ENCODE measurements around the gene DLG1. TPM values are rescaled to one million over a fixed set of nuclear protein-coding genes. Genes with fewer than 3 reads are reported as not detected.

Gene DLG1
- total and polyA plus RNA-seq, 2 of the 4 experiments (the other 2 are of a cell fraction): 21.2 to 57.7 TPM

- no peak overlapping the region for H3K14ac ChIP-seq (replicated peaks; ENCODE audit: low read depth, low read length)
- no peak overlapping the region for H4K5ac ChIP-seq (ENCODE audit: low read depth, low read length)
- H2AK5ac ChIP-seq (ENCODE audit: low read depth, low read length): no peak overlapping the region
- no peak overlapping the region for H3K23ac ChIP-seq (ENCODE audit: low read depth, low read length)
- no peaks in the 10 kb centered on the region for H3K36me3 ChIP-seq (ENCODE audit: control insufficient read depth, insufficient read depth, low read length)
- peaks cover under 1% of the 10 kb centered on the region; the same call in 1 of the 2 replicates for H3K4me1 ChIP-seq (ENCODE audit: control insufficient read depth, insufficient read depth, low read length)
- no peak overlapping the region for H3K4ac ChIP-seq (ENCODE audit: low read depth, low read length)
- no peaks in the 10 kb centered on the region for H4K20me1 ChIP-seq (ENCODE audit: insufficient read depth, low read length)
- no peak overlapping the region for H3K56ac ChIP-seq (ENCODE audit: extremely low read depth, insufficient read depth, low read length)
- no peaks in the 10 kb centered on the region for H3K9me1 ChIP-seq (ENCODE audit: insufficient read depth, low read length)
- H3K4me3 ChIP-seq (ENCODE audit: insufficient read depth, low read depth, low read length): no peak overlapping the region
- POLR2A ChIA-PET (ENCODE audit: unreplicated experiment): no interaction called here
- no peak overlapping the region for H3K18ac ChIP-seq (ENCODE audit: low read depth, low read length)
- H3K9ac ChIP-seq (ENCODE audit: low read depth, low read length): no peak overlapping the region
- no peak overlapping the region for H3K27ac ChIP-seq (ENCODE audit: insufficient read depth, low read length)
- in situ Hi-C loops (cut with MboI; ENCODE audit: low sequenced_read_pairs): no loop called here
- no peak overlapping the region for H3K4me2 ChIP-seq (ENCODE audit: low read depth, low read length)
- H2AK9ac ChIP-seq (replicated peaks; ENCODE audit: low read depth, low read length, poor library complexity): no peak overlapping the region
- H2BK15ac ChIP-seq (ENCODE audit: low read depth, low read length): no peak overlapping the region
- H3K9me3 ChIP-seq (ENCODE audit: control insufficient read depth, insufficient read depth, low read length): no peaks in the 10 kb centered on the region
- TF ChIP-seq MAZ (IDR thresholded peaks at IDR 0.05; ENCODE audit: borderline replicate concordance, low read depth, low read length): no peak
- no peak for TF ChIP-seq NFE2L2 (IDR thresholded peaks at IDR 0.05; ENCODE audit: low read depth, low read length)
- TF ChIP-seq RCOR1 (IDR thresholded peaks at IDR 0.05; ENCODE audit: insufficient replicate concordance, low read length): no peak
- no peak for TF ChIP-seq CHD1 (IDR thresholded peaks at IDR 0.05; ENCODE audit: low read depth, low read length)
- no peak overlapping the region for H4K91ac ChIP-seq (ENCODE audit: insufficient read depth, low read depth, low read length)
- no peak overlapping the region for H2BK20ac ChIP-seq (ENCODE audit: low read depth, low read length)
- H2BK5ac ChIP-seq (ENCODE audit: low read depth, low read length, poor library complexity, severe bottlenecking): no peak overlapping the region
- DNase-seq (no peak), ATAC-seq (ENCODE audit: low read depth) (no peak)
- CTCF ChIA-PET: no interaction called here
- H3K27me3 ChIP-seq (ENCODE audit: control insufficient read depth, insufficient read depth, low read length): peaks cover 3% of the 10 kb centered on the region; the same call in 1 of the 2 replicates
- dilution Hi-C loops (cut with HindIII; ENCODE audit: low sequenced_read_pairs, unreplicated experiment): no loop called here
- H2AFZ ChIP-seq (replicated peaks; ENCODE audit: low read length, poor library complexity): no peak overlapping the region
- H4K8ac ChIP-seq (ENCODE audit: low read depth in 2 of 2, low read length in 2 of 2): no peak overlapping the region
- no peaks in the 10 kb centered on the region for H3K79me1 ChIP-seq (ENCODE audit: low read depth in 1 of 2, low read length in 2 of 2)
- no TSS peak for BruUV-seq (replicated peaks)
- intact Hi-C loops (cut with micrococcal nuclease): no loop called here
- H2BK120ac ChIP-seq (ENCODE audit: low read depth, low read length): no peak overlapping the region
- 100% methylated on average over 2 of the region's 7 CpGs; no CpG with 5 or more reads in 1 of the 2 experiments for WGBS, 2 experiments (ENCODE audit: extremely low coverage in 2 of 2, insufficient read length in 1 of 2)
These were observed 27.4 kb upstream of the DLG1 start for GRCh38 chr3:197325773-197326172.

All from IMR-90 (cell line).